Measurements from ENCODE around the gene MESP1.
A peak's percentile ranks its signal among the peaks of the same experiment; 100 is the strongest.

Gene MESP1

DNA sequence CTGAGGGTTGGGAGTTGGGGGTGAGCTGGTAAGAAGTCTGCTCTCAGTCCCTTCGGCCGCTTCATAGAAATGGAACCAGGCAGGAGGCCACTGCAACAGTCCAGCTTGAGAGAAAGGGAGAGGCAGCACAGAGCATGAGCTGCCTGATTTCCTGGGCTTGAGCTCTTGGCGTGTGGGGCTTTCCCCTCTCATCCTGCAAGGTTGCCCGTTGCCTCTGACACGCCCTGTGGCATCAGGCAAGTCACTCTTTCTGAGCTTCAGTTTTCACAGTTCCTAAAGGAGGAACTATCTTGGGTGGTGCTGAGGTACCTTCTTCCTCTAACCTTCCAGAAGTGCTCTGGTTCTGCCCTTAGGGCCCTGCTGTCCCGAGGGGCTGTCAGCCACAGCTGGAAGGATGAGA, 30.0 kb upstream of the MESP1 start:
- DNase-seq (ENCODE audit: low spot score) = peak; percentile 62

DNA sequence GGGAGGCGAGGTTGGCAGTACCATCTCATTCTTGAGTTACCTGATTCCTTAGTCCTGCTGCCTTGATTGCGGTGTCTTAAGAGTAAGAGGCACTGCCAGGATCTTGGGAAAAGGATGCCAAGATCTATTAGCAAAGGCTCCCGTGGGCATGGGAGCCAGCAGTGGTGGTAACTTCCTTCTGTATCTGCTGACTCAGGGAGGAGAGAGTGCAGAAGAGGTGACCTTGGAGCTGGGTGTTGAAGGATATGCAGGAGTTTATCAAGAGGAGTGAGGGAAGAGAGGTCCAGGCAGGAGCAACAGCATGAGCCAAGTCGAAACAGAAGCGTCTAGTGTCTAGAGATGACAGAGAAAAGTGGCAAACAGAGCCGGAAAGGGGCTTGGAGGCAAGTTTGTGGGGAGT, 29.6 kb upstream of the MESP1 start:
- no peak for DNase-seq (ENCODE audit: low spot score)

DNA sequence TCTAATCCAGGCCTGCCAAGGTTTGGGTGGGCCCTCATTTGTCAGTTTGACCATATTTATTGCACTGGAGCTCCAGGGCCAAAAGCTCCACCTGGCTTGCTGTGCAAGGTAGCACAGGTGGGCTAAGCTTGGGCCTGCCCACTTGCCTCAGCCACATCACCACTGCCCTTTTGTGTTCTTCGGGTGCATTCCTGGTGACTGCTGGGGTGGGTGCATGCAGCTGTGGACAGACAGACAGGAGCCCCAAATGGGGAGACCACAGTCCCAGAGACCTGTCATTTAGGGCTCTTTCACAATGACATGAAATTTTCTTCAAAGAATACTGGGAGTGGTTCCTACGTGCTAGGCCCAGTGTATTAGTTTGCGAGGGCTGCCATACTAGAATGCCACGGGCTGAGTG, 27.8 kb upstream of the MESP1 start:
- DNase-seq (ENCODE audit: low spot score) = peak; percentile 11

DNA sequence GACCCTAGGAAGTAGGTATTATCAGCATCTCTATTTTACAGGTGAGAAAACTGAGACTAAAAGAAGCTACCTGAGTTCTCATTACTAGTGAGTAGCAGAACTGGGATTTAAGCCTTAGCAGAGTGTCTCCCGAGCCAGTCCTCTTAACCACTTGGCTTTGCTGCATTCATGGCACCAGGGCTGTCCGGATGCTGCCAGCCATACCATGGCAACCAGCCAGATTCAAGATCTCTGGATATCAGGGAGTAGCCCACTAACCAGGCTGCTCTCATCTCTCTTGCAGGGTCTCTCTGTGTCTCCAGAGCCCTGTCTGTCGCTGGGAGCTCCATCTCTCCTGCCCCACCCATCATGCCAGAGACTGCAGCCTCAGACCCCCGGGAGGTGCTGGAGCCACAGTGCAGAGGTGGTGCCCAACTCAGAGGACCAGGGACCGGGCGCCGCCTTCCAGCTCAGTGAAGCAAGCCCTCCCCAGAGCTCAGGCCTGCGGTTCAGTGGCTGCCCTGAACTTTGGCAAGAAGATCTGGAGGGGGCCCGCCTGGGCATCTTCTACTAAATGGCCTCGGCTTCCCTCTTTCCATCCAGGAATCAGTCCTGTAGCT, 26.8 kb upstream of the MESP1 start:
- DNase-seq (ENCODE audit: low spot score) = no peak

DNA sequence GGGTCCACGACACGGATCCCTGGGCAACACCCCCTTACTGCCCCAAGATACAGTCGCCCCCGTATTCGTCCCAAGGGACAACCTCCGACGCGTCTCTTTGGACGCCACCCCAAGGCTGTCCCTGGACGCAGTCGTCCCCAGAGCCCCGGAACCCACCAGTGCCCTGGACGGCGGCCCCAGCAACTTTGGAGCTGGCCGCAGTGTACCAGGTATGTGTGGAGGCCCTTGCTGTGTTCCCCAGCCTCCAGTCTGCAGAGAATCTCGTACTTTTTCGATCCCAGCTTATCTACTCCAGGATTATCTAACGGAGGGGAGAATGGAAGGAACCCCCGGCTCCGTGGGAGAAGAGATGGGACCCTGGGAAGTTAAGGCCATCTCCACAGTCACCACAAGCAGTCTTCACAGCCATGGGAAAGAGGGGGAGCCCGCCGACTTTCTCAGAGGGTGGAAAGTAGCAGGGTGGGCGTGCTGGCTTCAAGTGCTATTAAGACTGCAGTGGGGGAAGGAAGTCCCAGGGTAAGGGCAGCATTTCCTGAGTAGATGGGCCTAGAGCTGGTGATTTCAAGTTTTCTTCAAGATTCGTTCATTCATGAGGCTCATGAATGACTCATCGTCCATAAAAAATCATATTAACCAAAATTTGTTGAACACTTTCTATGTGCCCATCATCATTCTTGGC, 26.2 kb upstream of the MESP1 start:
- no peak for DNase-seq (ENCODE audit: low spot score)

DNA sequence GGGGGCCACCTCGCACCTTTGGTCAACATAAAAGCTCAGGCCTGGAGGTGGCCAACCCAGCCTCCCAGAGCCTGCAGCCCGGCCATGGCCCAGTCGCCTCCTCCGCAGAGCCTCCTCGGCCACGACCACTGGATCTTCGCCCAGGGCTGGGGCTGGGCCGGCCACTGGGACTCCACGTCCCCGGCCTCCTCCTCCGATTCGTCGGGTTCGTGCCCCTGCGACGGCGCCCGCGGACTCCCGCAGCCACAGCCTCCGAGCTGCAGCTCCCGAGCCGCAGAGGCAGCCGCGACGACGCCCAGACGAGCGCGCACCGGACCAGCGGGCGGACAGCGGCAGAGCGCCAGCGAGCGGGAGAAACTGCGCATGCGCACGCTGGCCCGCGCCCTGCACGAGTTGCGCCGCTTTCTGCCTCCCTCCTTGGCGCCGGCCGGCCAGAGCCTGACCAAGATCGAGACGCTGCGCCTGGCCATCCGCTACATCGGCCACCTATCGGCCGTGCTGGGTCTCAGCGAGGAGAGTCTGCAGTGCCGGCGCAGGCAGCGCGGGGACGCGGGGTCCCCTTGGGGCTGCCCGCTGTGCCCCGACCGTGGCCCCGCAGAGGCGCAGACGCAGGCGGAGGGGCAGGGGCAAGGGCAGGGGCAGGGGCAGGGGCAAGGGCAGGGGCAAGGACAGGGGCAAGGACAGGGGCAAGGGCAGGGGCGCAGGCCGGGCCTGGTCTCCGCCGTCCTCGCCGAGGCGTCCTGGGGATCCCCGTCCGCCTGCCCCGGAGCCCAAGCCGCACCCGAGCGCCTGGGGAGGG, 25.4 kb upstream of the MESP1 start, which contains the start of gene MESP2:
Gene MESP2 (plus strand): TSS at position 59 of the 799 bp plus-strand sequence. CDS start 26 bp downstream, at position 85.
- DNase-seq (ENCODE audit: low spot score) = peak; percentile 52

DNA sequence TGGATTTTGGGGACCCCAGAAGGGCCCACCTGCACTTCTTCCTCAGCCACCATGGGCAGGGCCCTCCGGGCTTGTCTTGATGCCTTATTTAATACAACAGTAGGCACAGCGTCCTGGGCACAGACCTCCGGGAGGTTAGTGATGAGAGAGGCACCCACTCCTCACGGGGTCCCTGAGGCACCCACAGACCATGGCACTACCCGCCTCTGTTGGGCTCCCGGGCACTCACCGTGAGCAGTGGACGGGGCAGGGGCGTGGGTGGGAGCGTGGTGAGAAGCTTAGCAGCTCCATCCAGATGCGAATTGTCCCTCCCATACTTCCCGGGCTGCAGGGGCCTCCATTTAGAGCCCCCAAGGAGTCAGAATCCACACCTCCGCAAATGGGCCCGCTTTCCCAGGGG, 24.8 kb upstream of the MESP1 start:
- no peak for DNase-seq (ENCODE audit: low spot score)

DNA sequence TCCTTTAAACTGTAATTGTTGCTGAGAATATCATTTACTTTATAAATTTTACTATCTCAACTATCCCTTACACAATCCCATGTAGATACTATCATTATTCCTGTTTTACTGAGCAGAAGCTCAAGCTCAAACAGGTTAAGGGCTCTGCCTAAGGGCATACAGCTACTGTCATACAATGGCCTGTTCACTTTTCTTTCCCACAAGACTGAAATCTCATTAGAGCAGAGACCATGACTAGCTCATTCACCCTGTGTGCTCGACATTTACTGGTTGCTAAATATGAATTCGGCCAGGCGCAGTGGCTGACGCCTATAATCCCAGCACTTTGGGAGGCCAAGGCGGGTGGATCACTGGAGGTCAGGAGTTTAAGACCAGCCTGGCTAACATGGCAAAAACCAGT, 23.4 kb upstream of the MESP1 start:
- no peak for DNase-seq (ENCODE audit: low spot score)

DNA sequence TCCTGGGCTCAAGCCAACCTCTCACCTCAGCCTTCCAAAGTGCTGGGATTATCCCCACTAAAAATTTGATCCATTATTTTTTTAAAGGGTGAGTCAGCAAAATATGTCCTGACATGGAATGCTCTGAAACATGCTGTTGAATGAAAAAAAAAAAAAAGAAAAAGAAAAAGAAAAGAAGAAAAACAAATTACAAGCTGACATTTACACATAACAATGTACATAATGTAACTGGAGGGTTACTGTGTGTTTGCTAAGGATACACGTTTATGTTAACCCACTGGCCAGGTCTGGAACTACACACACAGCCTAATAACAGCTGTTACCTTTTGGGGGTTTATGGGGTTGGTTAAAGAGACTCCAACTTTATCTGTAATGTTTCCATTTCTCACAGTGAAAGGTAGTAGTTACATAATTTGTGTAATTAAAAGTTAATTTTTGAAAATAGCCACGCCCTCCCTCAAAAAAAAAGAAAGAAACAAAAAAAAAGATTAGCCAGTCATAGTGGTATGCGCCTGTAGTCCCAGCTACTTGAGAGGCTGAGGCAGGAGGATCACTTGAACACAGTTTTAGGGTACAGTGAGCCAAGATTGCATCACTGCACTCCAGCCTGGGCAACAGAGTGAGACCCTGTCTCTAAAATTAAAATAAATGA, 22.0 kb upstream of the MESP1 start:
- DNase-seq (ENCODE audit: low spot score) = no peak

DNA sequence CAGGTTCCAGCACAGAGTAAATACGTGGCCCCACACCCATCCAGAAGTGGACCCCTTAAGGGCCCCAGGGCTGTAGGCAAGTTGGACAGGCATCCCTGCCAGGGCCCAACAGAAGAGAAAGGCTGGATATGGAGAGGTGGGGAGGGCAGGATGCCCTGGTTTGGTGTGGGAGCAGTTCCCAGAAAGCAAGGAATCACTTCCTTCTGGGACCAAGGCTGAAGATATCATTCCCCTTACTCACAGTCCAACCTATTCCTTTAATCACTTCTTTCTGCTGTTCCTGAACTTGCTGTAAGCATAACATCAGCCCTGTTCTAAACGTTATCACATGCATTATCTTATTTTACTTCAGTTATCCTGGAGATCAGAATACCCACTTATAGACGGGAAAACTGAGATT, 19.0 kb upstream of the MESP1 start:
- no peak for DNase-seq (ENCODE audit: low spot score)

DNA sequence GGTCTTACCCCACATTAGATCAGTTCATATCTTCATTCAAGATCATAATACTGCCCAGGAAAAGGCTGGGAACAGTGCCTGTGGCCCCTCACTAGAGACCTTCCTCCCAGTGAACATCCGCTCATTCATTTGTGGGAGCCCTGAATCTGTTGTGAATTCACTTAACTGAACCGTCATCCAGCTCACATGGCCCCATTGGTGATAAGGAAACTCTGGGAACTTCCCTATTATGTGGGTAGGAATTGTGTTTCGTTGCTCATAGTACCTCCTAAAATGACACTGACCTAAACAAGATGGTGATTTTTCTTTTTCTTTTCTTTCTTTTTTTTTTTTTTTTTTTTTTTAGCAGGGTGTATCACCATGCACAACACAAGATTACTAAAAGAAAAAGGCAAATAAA, 18.3 kb upstream of the MESP1 start:
- no peak for DNase-seq (ENCODE audit: low spot score)

DNA sequence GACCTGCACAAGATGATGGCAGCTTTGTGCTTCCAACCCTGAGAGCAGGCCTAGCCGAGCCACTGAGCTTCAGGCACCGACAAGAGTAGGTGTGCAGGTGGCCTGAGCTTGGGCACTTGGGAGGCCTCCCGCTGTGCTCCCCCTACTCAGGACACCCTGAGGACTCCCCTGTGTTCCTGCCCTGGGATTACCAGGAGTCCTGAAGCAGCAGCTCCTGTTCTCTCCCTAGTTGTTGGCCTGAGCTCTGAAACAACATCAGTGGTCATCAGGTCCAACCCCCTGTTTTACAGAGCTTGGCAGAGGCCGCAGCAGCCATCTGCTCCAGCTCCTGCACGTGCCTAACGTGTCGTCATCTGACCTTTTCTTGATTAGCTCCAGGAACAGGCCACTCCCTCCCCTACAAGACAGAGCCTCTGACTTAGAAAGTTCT, 17.0 kb upstream of the MESP1 start:
- DNase-seq (ENCODE audit: low spot score) = no peak

DNA sequence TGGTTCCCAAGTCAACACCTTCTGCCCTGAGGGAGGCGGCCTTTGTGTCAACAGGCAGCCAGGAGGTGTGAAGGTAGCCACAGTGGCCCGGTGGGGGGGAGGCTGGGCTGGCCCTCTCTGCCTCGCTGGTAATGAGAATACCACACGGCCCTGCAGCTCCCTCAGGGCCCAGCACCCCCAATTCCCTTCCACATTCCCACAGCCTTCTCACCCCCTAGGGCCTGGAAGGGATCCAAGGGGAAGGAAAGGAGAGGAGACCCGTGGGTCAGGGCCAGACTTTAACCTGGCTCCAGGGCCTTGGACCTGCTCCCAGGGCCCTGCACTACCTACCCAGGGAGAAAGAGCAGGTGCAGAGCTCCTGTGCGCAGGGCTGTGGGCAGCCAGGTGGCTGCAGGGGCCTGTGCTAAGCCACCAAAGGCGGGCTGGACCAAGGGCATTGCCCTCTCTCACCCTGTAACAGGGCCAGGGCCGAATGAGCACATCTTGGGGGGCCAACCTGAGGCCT, 16.4 kb upstream of the MESP1 start:
- no peak for DNase-seq (ENCODE audit: low spot score)

DNA sequence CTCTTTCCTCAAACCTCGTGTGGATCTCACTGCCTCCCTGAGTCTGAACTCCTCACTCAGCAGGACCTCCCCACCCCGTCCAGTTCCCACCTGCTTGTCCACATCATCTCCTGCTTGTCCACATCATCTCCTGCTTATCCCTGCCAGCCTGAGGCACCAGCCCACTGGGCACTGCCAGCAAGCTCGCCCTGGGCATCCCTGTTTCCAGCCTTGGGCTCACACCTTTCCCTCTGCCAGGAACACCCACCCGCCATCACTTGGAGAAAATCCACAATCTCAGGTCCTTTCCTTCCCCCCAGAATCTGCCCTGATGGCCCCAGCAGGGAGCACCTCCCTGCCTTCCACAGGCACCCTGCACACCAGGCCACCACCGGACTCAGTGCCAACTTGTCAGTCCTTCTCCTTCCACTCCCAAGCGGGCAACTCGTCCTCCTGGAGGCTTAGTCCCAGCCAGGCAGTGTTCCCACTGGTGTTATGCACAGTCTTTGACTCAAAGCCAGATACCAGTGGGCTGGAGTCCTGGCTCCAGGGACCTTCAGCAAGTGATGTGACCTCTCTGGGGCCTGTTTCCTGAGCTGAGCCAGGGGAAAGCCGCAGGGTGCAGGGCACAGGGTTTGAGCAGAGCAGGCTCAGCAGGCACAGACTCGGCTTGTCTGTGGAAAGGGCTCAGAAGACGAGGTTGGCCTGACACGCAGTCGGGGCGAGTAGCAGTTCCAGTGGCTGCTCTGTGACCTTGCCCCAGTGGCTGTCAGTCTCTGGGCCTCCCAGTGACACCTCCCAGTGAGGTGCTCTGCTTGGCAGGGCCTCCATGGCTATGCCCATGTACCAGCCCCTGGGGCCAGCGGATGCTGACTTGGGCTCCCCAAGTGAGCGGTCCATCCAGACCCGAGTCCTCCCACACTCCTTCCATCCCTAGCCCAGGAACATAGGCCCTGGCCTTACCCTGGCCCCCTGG, 15.6 kb upstream of the MESP1 start:
- no peak for DNase-seq (ENCODE audit: low spot score)

DNA sequence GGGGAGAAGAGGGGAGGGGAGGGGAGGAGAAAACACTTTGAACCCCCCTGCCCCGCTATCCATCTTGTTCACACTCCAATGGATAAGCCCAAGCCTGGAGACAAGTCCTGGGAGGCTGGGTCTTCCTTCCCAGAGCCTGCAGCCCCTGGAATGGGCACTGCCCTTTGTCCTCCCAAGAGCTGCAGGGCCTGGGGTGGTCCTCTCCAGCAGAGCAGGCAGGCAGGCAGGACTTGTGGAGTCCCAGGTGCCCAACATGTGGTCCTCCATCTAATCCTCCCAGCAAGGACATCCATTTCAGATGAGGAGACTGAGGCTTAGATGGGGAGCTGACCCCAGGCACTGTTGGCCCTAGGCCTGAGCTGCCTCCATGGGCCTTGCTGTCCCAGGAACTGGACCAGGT, 14.6 kb upstream of the MESP1 start:
- DNase-seq (ENCODE audit: low spot score) = no peak

DNA sequence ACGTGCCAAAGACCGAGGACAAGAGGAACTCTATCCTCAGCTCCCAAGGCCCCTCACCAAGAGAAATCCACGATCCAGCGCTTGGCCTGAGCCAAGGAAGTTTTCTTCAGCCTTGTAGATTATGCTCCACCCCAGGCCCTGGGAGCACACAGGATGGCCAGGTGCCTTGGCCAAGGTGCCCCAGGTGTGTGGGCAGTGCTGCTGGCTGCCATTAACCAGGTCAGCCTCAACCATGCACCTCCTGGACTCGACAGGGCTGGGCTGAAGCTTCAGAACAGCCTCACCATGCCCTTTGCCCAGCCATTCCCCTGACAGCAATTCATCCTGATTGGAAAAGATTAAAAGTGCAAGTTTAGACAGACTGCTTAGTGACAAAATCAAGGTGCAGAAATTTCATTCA, 10.9 kb upstream of the MESP1 start:
- no peak for DNase-seq (ENCODE audit: low spot score)

DNA sequence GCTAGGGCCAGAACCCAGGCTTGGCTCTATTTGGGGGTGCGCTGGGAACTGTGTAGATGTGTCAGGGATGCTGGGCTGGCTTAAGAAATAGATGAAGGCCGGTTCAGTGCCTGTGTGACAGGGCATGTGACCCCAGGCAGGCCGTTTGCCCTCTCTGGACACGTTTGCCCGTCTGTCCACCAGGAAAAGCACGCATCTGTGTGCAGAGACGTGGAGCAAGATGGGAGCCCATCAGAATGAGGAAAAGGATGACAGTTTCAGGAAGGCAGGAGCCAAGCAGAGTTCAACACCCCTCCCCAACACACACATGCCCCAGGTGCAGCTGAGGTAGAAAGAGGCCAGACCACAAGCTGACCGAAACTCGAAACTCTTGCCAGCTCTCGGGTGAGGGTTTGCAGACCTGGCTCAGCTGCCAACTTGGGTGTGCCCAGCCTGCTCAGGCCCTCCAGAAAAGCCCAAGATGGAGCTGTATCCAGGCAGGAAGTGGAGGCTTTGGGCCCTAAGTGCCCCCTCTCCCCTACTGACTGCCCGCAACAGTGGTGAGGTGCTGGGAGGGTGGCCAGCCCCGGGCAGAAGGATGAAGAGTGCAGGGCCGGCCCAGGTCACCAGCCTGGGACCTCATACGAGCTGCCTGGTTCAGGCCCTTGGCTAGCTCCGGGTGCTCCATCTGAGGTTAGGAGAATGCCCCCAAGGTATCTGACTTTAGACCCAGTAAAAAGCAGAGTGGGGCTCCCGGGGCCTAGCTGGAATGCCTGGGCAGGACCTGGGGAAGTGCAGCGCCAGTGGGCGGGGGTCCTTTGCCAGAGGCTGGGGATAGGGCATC, 10.2 kb upstream of the MESP1 start:
- no peak for DNase-seq (ENCODE audit: low spot score)

DNA sequence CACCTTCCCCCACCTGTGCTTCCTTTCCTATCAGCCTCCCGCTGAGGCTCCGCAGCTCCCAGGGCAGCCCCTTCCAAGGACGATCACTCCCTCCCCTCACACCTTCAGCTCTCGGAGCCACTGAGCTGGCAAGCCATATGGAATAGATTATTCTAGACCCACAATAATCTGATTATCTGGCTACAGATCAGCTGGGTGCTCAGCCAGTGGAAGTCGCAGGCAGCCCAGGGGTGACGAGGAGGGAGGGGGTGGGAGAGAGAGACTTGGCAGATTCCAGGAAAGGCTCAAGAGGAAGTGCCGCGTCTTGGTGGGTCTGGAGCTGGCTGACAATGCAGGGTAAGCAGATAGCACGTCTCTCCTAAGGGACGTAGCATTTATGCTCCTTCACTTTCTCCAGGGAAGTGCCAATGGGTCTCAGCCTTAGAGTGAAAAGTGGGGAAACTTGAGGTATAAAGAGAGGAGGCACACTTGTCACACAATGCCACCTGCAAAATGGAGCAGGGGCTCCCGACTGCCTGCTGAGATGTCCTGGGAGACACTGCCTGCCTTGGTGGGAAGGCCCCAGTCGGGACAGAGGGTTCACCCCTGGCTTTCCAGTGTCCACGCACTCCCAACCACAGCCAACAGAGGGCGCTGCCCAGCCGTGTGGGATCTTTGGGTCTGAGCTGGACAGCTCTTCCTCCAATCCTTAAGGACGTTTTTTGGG, 9.4 kb upstream of the MESP1 start:
- DNase-seq (ENCODE audit: low spot score) = peak; percentile 77

DNA sequence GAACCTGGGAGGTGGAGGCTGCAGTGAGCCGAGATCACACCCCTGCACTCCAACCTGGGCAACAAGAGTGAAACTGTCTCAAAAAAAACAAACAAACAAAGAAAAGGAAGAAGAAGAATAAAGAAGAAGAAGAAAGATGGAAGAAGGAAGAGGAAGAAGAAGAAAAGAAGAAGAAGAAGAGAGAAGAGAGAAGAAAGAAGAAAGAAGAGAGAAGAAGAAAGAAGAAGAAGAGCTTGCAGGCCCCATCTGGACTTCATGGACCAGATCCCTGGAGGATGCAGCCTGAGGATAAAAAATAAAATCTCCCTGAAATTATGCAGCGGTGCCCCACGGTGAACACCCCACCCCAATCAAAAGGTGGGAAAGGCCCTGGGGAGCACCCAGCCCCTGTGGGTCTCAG, 8.8 kb upstream of the MESP1 start:
- no peak for DNase-seq (ENCODE audit: low spot score)

DNA sequence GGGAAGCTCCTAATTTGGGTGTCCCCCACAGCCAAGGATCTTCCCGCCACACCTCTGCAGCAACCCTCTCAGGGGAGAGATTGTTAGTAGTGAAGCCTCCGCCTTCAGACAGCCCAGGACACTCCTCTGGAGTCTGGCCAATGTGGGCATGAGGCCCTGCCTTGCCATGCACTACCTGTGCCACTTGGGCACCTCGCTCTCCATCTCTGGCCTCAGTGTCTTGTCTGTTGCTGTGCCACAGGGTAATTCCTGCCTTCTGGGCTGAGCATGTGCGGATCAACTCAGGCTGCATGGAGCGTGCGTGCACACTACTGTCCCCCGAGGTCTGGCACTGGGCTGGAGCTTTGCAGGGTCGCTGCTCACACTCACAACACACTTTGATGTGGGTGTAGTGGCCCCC, 7.9 kb upstream of the MESP1 start:
- DNase-seq (ENCODE audit: low spot score) = no peak
